Osteocyte (in vitro differentiated cells): Measurements from ENCODE around the gene ADGRB2. TPM values are rescaled to one million over a fixed set of nuclear protein-coding genes. Genes with fewer than 3 reads are reported as not detected.
A peak's percentile ranks its signal among the peaks of the same experiment; 100 is the strongest.

Source experiments
- DNase-seq: peaks from one replicate; pipeline ENCODE4 v3.0.0; 2021; ENCODE audit warnings: mixed read lengths; ENCODE audit not compliant: unreplicated experiment; ENCODE audit errors: extremely low spot score
- H3K27ac Mint-ChIP-seq: one replicate; pipeline ENCODE4 v1.8.0; 2021; ENCODE audit warnings: mild to moderate bottlenecking, mixed read lengths; ENCODE audit not compliant: unreplicated experiment
- H3K27me3 Mint-ChIP-seq: one replicate; pipeline ENCODE4 v1.8.0; 2021; ENCODE audit warnings: mixed read lengths; ENCODE audit not compliant: unreplicated experiment
- H3K36me3 Mint-ChIP-seq: one replicate; pipeline ENCODE4 v1.8.0; 2021; ENCODE audit warnings: mixed read lengths; ENCODE audit not compliant: unreplicated experiment
- H3K4me1 Mint-ChIP-seq: one replicate; pipeline ENCODE4 v1.8.0; 2021; ENCODE audit warnings: mixed read lengths; ENCODE audit not compliant: unreplicated experiment
- H3K4me3 Mint-ChIP-seq: one replicate; pipeline ENCODE4 v1.8.0; 2021; ENCODE audit warnings: mild to moderate bottlenecking, moderate library complexity, mixed read lengths; ENCODE audit not compliant: unreplicated experiment
- H3K9me3 Mint-ChIP-seq: one replicate; pipeline ENCODE4 v1.8.0; 2021; ENCODE audit warnings: mixed read lengths; ENCODE audit not compliant: unreplicated experiment
- total RNA-seq: library from RNA; stranded (reverse); gene quantifications from 2 replicates; pipeline ENCODE4 v1.2.1, GENCODE V29; 2021
- TF ChIP-seq, protein P1 (sequence below): fragments of 200-600 bp; sonication (generic); IDR thresholded peaks from 2 replicates; pipeline ENCODE4 v1.5.0; 2021; ENCODE audit warnings: antibody characterized with exemption, mild to moderate bottlenecking, moderate library complexity

ADGRB2 gene
- total RNA-seq, 1 donor from 2014 or later = 8.2 TPM

DNA sequence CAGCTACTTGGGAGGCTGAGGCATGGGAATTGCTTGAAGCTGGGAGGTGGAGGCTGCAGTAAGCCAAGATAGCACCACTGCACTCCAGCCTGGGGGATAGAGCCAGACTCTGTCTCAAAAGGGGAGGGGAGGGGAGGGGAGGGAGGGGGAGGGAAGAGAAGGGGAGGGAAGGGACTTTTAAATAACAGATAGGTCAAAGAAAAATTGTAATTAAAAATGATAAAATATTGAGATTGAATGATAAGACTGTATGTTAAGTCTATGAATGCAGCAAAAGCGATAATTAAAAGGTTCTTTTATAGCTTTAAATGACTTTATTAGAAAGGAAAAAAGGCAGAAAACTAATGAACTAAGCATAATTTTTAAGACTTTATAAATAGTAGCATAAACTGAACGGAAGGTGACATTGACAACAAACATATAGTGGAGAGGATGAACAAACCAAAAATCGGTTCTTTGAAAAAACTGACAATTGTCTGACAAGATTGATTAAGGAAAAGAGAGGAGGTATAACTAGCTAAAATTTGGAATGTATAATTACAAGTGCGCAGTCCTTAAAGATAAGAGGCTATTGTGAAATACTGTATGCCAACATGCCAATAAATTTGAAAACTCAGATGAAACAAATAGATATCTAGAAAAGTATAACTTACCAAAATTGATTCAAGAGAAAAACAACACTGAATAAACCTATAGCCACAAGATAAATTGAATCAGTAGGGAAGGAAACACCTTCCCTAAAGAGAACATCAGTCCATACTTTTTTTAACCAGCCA lies 43.3 kb upstream of the ADGRB2 start:
- Mint-ChIP-seq H3K27me3 (peaks cover 4% of the 10 kb centered on the region), H3K36me3 (no peaks in the 10 kb centered on the region), H3K4me3 (no peak overlapping the region), H3K27ac (no peak overlapping the region), H3K9me3 (no peaks in the 10 kb centered on the region), H3K4me1 (peaks cover 3% of the 10 kb centered on the region)
- TF ChIP-seq, protein P1, sequence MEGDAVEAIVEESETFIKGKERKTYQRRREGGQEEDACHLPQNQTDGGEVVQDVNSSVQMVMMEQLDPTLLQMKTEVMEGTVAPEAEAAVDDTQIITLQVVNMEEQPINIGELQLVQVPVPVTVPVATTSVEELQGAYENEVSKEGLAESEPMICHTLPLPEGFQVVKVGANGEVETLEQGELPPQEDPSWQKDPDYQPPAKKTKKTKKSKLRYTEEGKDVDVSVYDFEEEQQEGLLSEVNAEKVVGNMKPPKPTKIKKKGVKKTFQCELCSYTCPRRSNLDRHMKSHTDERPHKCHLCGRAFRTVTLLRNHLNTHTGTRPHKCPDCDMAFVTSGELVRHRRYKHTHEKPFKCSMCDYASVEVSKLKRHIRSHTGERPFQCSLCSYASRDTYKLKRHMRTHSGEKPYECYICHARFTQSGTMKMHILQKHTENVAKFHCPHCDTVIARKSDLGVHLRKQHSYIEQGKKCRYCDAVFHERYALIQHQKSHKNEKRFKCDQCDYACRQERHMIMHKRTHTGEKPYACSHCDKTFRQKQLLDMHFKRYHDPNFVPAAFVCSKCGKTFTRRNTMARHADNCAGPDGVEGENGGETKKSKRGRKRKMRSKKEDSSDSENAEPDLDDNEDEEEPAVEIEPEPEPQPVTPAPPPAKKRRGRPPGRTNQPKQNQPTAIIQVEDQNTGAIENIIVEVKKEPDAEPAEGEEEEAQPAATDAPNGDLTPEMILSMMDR = no peak
- DNase-seq = no peak

DNA sequence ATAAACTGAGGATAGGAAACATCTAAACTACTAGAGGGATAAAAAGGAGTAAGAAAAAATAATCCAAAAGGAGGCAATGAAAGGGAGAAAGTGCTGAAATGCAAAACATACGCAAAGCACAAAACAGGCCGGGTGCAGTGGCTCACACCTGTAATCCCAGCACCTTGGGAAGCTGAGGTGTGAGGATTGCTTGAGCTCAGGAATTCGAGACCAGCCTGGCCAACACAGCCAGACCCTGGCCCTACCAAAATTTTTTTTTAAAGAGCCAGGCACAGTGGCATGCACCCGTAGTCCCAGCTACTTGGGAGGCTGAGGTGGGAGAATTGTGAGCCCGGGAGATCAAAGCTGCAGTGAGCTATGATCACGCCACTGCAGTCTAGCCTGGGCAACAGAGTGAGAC lies 41.2 kb upstream of the ADGRB2 start:
- DNase-seq = no peak
- no peaks in the 10 kb centered on the region for H3K36me3 Mint-ChIP-seq
- H3K27me3 Mint-ChIP-seq = peaks cover 4% of the 10 kb centered on the region
- H3K4me3 Mint-ChIP-seq = no peak overlapping the region
- no peaks in the 10 kb centered on the region for H3K9me3 Mint-ChIP-seq
- TF ChIP-seq, protein P1 = no peak
- H3K4me1 Mint-ChIP-seq = peaks cover 5% of the 10 kb centered on the region
- no peak overlapping the region for H3K27ac Mint-ChIP-seq

DNA sequence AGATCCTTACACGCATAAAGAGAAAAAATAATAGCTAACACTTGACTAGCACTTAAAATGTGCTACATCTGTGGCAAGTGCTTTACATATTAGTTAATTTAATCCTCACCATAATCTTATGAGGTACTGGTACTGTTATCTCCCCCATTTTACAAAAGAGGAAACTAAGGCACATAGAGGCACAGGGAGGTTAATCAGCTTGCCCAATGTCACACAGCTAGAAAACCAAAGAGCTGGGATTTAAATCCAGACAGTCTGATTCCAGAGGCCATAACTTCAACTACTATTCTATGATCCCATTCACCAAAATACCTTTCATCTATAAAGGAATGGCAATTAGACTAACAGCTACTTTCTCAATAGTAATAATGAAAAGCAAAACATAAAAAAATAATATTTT lies 40.0 kb upstream of the ADGRB2 start:
- H3K27me3 Mint-ChIP-seq = peaks cover 4% of the 10 kb centered on the region
- H3K36me3 Mint-ChIP-seq = no peaks in the 10 kb centered on the region
- H3K27ac Mint-ChIP-seq = no peak overlapping the region
- H3K4me1 Mint-ChIP-seq = peaks cover 8% of the 10 kb centered on the region
- TF ChIP-seq, protein P1 = no peak
- H3K4me3 Mint-ChIP-seq = no peak overlapping the region
- no peaks in the 10 kb centered on the region for H3K9me3 Mint-ChIP-seq
- DNase-seq = no peak

DNA sequence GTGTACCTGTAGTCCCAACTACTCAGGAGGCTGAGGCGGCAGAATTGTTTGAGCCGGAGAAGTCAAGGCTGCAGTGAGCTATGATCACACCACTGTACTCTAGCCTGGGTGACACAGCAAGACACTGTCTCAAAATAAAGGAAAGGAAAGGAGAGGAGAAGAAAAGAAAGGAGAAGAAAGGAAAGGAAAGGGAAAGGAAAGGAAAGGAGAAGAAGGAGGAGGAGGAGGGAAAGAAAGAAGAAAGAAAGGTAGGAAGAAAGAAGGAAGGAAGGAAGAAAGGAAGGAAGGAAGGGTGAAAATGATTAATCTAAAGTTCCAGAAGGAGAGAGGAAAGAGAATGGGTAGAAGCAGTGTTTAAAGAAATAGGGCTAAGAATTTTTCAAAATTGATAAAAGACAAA lies 39.5 kb upstream of the ADGRB2 start:
- H3K9me3 Mint-ChIP-seq = no peaks in the 10 kb centered on the region

More for the DNA sequence above, 39.5 kb upstream of the ADGRB2 start:
- Mint-ChIP-seq H3K27ac (no peak overlapping the region), H3K4me3 (no peak overlapping the region), H3K27me3 (peaks cover 4% of the 10 kb centered on the region), H3K36me3 (no peaks in the 10 kb centered on the region), H3K4me1 (peaks cover 12% of the 10 kb centered on the region)
- TF ChIP-seq, protein P1 = no peak
- DNase-seq = peak; percentile 15
